Stimulated activated CD8-positive, alpha-beta memory T cell treated with anti-CD3 and anti-CD28 coated beads, Interleukin-2, amount 100 ng/mL, for 1 hour (primary cell): ENCODE measurements around the gene ANKRD40CL.

Experiments
- DNase-seq, 2 donors: peaks; one replicate each; pipeline ENCODE4 v3.0.0-alpha.2; 2020; ENCODE audit warnings: low read depth in 2 of 2

ANKRD40CL gene

GRCh38 chr17:50715471-50715870 is 51.8 kb downstream of the ANKRD40CL start:
- DNase-seq, result no peak

- DNase-seq, result no peak
These were observed 54.7 kb downstream of the ANKRD40CL start for GRCh38 chr17:50712641-50713040.
